Psoas muscle (tissue), 8 donors: ENCODE measurements around the gene CCDC15. TPM values are rescaled to one million over a fixed set of nuclear protein-coding genes. Genes with fewer than 3 reads are reported as not detected.

Experiments
- ATAC-seq, 4 donors: fragments of 200-7000 bp; cut with Tn5 transposase; one replicate each; pipeline ENCODE4 v1.9.1; 2020; ENCODE audit warnings: moderate library complexity in 3 of 4, mild to moderate bottlenecking in 2 of 4
- DNase-seq, 2 donors: peaks; one replicate each; pipeline ENCODE4 v3.0.0-alpha.2; 2020
- H3K27ac ChIP-seq: fragments of 200-600 bp; one replicate; pipeline ENCODE4 v1.8.0; 2022
- H3K27me3 ChIP-seq, 3 donors: fragments of 200-600 bp in 1 of 3; one replicate each; pipeline versions ENCODE4 v1.6.1 to v1.8.0; 2013 to 2022; ENCODE audit warnings: low read length in 2 of 3, mild to moderate bottlenecking in 2 of 3, moderate library complexity in 1 of 3; ENCODE audit not compliant: insufficient read depth in 3 of 3
- H3K36me3 ChIP-seq, 2 donors: fragments of 200-600 bp in 1 of 2; one replicate each; pipeline versions ENCODE4 v1.6.1 to v1.8.0; 2013 to 2022; ENCODE audit warnings: low read depth in 1 of 2, mild to moderate bottlenecking in 1 of 2, moderate library complexity in 1 of 2; ENCODE audit not compliant: insufficient read depth in 1 of 2
- H3K4me1 ChIP-seq: fragments of 200-600 bp; one replicate; pipeline ENCODE4 v1.8.0; 2022
- H3K4me3 ChIP-seq: fragments of 200-600 bp; one replicate; pipeline ENCODE4 v1.8.0; 2022; ENCODE audit warnings: mild to moderate bottlenecking
- H3K9me3 ChIP-seq: fragments of 200-600 bp; one replicate; pipeline ENCODE4 v1.8.0; 2022
- WGBS, 3 donors: extraction: QIAGEN DNeasy Blood & Tissue Kit; methylation state at CpG; one replicate each; pipeline versions ENCODE4 v1.1.6 to v1.1.7; 2013; 5-methylcytosine and 5-hydroxymethylcytosine counted together
- intact Hi-C, 2 donors: fragments of 100-400 bp; cut with DNase I; formaldehyde crosslinking; loops; one replicate each; pipeline versions ENCODE4 v1.11.0 to v1.14.2; 2022
- polyA plus RNA-seq, 3 donors: library from polyadenylated mRNA; stranded (reverse); fragments of 200-250 nt; gene quantifications; one replicate each; pipeline ENCODE4 v1.2.3, GENCODE V29; 2013
- total RNA-seq, 4 donors: library from RNA; stranded (reverse); fragmentation: NEBNext Ultra II Directional in 2 of 4; extraction: Animal tissue kit (Norgen Biotek cat#: 25700) in 2 of 4; gene quantifications; one replicate each; pipeline versions ENCODE4 v1.2.1 to v1.2.4, GENCODE V29; 2021 to 2023
- TF ChIP-seq, protein P1 (sequence below): fragments of 200-600 bp; IDR thresholded peaks from one replicate; pipeline ENCODE4 v1.8.0; 2022; ENCODE audit warnings: antibody characterized with exemption
- donor health status: healthy with polysubstance abuse.
- donor health status: DM: no; HTN: no; CAD: no; lungs with moderate emphysema.
- donor health status: Bipolar disorder and iron deficiency.
- donor health status: healthy.
- donor health status: DM: yes; HTN: yes; CAD: no.
- donor health status: DM: no; HTN: no; CAD: no.
- donor health status: DM: no; HTN: no; CAD: no.
- donor health status: DM: yes; HTN: yes; CAD: no.

CCDC15 gene
- total and polyA plus RNA-seq, 7 donors: 0.03 to 0.42 (median 0.22) TPM

DNA sequence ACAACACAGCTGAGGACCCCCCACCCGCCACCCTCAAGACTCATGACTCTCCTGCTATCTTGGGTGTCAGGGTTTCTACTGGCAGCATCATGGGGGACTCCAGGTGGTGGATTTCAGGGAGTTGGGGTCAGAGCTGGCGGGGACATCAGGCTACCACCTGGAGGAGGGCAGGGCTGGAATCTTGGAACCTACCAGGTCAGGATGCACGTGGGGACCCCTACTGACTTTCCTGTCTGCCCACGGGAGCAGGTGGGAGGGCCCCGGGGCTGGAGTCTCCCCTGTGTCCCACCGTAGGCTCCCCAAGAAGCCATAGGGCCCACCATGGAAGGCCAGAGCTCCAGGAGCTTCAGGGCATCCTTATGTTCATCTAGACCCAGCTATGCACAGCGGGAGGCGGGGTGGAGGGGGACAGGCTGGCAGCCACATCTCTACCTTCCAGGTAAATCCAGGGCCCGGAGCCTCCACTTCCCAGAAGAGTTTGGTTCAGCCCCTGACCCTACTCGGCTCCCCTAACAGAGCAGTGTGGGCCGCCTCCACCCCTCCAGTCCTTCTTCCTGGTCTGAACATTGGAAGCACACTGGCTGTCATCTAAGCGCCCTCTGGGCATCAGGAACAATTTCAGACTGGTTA is 119.1 kb downstream of the CCDC15 start:
- TF ChIP-seq, protein P1, sequence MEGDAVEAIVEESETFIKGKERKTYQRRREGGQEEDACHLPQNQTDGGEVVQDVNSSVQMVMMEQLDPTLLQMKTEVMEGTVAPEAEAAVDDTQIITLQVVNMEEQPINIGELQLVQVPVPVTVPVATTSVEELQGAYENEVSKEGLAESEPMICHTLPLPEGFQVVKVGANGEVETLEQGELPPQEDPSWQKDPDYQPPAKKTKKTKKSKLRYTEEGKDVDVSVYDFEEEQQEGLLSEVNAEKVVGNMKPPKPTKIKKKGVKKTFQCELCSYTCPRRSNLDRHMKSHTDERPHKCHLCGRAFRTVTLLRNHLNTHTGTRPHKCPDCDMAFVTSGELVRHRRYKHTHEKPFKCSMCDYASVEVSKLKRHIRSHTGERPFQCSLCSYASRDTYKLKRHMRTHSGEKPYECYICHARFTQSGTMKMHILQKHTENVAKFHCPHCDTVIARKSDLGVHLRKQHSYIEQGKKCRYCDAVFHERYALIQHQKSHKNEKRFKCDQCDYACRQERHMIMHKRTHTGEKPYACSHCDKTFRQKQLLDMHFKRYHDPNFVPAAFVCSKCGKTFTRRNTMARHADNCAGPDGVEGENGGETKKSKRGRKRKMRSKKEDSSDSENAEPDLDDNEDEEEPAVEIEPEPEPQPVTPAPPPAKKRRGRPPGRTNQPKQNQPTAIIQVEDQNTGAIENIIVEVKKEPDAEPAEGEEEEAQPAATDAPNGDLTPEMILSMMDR: no peak
- intact Hi-C loops: no loop called here
- Histone ChIP-seq H3K36me3 (no peaks in the 10 kb centered on the region), H3K4me3 (no peak overlapping the region), H3K4me1 (no peaks in the 10 kb centered on the region), H3K9me3 (no peaks in the 10 kb centered on the region), H3K27ac (no peak overlapping the region), H3K27me3 (no peaks in the 10 kb centered on the region)
- DNase-seq: no peak
- 90 to 94% (median 91%) methylated on average over 12 of the region's 12 CpGs for WGBS, 3 donors
- no peak for ATAC-seq

GRCh38 chr11:125073616-125074483 is 119.8 kb downstream of the CCDC15 start:
- Histone ChIP-seq H3K9me3 (no peaks in the 10 kb centered on the region), H3K36me3 (no peaks in the 10 kb centered on the region), H3K27me3 (no peaks in the 10 kb centered on the region), H3K27ac (no peak overlapping the region), H3K4me3 (no peak overlapping the region), H3K4me1 (no peaks in the 10 kb centered on the region)
- DNase-seq: no peak
- intact Hi-C loops: no loop called here
- TF ChIP-seq, protein P1: no peak
- 77 to 87% (median 81%) methylated on average over 19 of the region's 19 CpGs for WGBS, 3 donors
- ATAC-seq: no peak

DNA sequence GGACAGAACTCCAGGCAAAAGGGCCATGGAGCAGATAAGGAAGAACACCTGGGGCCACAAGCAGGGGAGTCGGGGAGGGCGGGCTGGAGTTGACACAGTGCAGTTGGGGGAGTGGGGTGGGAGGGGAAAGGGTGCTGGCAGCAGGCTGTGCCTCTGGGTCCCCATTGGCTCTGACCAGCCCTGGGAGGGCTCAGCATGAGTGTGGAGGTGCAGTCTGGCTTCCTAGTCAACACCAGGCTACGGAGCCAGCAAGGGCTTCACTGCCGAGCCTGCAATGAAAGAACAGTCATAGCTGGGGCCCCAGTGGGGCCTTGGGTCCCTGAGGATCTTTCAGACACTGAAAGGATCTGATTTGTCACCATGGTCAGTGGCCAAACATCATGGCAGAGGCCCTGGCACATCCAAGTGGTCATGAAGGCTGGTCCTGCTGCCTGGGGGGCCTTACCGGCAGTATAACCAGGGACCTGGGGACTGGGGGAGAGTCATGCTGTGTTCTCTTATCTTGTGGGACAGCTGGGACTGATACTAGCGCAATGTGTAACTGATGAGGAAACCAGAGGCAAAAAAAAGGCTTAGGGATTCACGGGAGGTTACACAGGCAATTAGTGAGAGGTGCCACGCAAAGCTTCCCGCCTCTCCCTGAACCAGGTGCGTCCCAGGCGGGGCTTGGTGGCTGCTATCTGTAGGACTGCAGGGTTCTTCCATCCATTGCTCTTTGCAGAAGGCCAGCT is 120.7 kb downstream of the CCDC15 start:
- WGBS, 3 donors: 84 to 89% (median 89%) methylated on average over 11 of the region's 11 CpGs
- no peak for DNase-seq
- intact Hi-C loops: no loop called here
- no peak for ATAC-seq
- no peak overlapping the region for H3K4me3 ChIP-seq
- no peak overlapping the region for H3K27ac ChIP-seq
- no peaks in the 10 kb centered on the region for H3K36me3 ChIP-seq
- no peaks in the 10 kb centered on the region for H3K9me3 ChIP-seq
- TF ChIP-seq, protein P1: no peak
- no peaks in the 10 kb centered on the region for H3K4me1 ChIP-seq
- H3K27me3 ChIP-seq: no peaks in the 10 kb centered on the region

- Histone ChIP-seq H3K27me3 (no peaks in the 10 kb centered on the region), H3K9me3 (no peaks in the 10 kb centered on the region), H3K4me3 (no peak overlapping the region), H3K4me1 (no peaks in the 10 kb centered on the region), H3K36me3 (no peaks in the 10 kb centered on the region), H3K27ac (no peak overlapping the region)
- ATAC-seq: no peak
- TF ChIP-seq, protein P1: no peak
- intact Hi-C loops: no loop called here
- WGBS, 3 donors: 44 to 53% (median 48%) methylated on average over 7 of the region's 7 CpGs
- no peak for DNase-seq
Observed at GRCh38 chr11:125075242-125075625, 121.2 kb downstream of the CCDC15 start.
